Calu3 (cell line): Measurements from ENCODE around the gene SLC9B2. TPM values are rescaled to one million over a fixed set of nuclear protein-coding genes. Genes with fewer than 3 reads are reported as not detected.

Source experiments
- BruUV-seq: library from RNA; stranded (reverse); fragments of 400-500 nt; replicated peaks from 2 replicates; lab custom pipeline; 2021; lab: Mats Ljungman, UMichigan
- CTCF ChIA-PET: fragments of 300-600 bp; sonication (Branson Sonifier 250); formaldehyde crosslinking; loops from one replicate; lab custom pipeline; 2022; ENCODE audit warnings: antibody characterized with exemption; lab: Charles Lee
- DNase-seq: peaks from one replicate; pipeline ENCODE4 v3.0.0; 2022
- H3K27ac Mint-ChIP-seq: one replicate; pipeline ENCODE4 v1.8.0; 2022; ENCODE audit warnings: mixed read lengths; ENCODE audit not compliant: unreplicated experiment
- H3K27me3 Mint-ChIP-seq: one replicate; pipeline ENCODE4 v1.8.0; 2022; ENCODE audit warnings: mixed read lengths; ENCODE audit not compliant: unreplicated experiment
- H3K36me3 Mint-ChIP-seq: one replicate; pipeline ENCODE4 v1.8.0; 2022; ENCODE audit warnings: mild to moderate bottlenecking, moderate library complexity, mixed read lengths; ENCODE audit not compliant: insufficient read depth, unreplicated experiment
- H3K4me1 Mint-ChIP-seq: one replicate; pipeline ENCODE4 v1.8.0; 2022; ENCODE audit warnings: mild to moderate bottlenecking, low read depth, mixed read lengths; ENCODE audit not compliant: unreplicated experiment
- H3K4me3 Mint-ChIP-seq: one replicate; pipeline ENCODE4 v1.8.0; 2022; ENCODE audit warnings: mild to moderate bottlenecking, low read depth, moderate library complexity, mixed read lengths; ENCODE audit not compliant: unreplicated experiment
- H3K9me3 Mint-ChIP-seq: one replicate; pipeline ENCODE4 v1.8.0; 2022; ENCODE audit warnings: low read depth, mixed read lengths; ENCODE audit not compliant: unreplicated experiment
- CTCF ChIP-seq: fragments of 200-600 bp; IDR thresholded peaks from one replicate; pipeline ENCODE4 v1.8.0; 2022; ENCODE audit warnings: antibody characterized with exemption; ENCODE audit not compliant: unreplicated experiment
- intact Hi-C: fragments of 100-400 bp; cut with micrococcal nuclease; formaldehyde crosslinking; loops from one replicate; pipeline ENCODE4 v1.10.0; 2022; ENCODE audit not compliant: unreplicated experiment
- total RNA-seq: library from RNA; stranded (reverse); gene quantifications from 2 replicates; pipeline ENCODE4 v1.2.3, GENCODE V29; 2022

The SLC9B2 gene
- total RNA-seq, 1 experiment from 2014 or later, result 2.7 TPM

GRCh38 chr4:103036169-103036568, 40.4 kb downstream of the SLC9B2 start:
- CTCF ChIA-PET, result no interaction called here
- intact Hi-C loops, result no loop called here

GRCh38 chr4:103032574-103032973, 44.0 kb downstream of the SLC9B2 start:
- no TSS peak for BruUV-seq
- H3K4me3 Mint-ChIP-seq, result no peak overlapping the region
- H3K4me1 Mint-ChIP-seq, result no peaks in the 10 kb centered on the region
- H3K27me3 Mint-ChIP-seq, result no peaks in the 10 kb centered on the region
- peak; percentile 53 for TF ChIP-seq CTCF
- DNase-seq, result peak; percentile 42
- intact Hi-C loops, result no loop called here
- no peak overlapping the region for H3K27ac Mint-ChIP-seq
- CTCF ChIA-PET, result interaction anchor here (0.6 to 1.2 kb wide), 5 partner anchors 23 to 413 kb away, joined by 3 to 6 read pairs (median 3); no protein-coding TSS in a partner anchor
- H3K36me3 Mint-ChIP-seq, result no peaks in the 10 kb centered on the region
- no peaks in the 10 kb centered on the region for H3K9me3 Mint-ChIP-seq

More at GRCh38 chr4:103036169-103036568, 40.4 kb downstream of the SLC9B2 start:
- Mint-ChIP-seq H3K9me3 (no peaks in the 10 kb centered on the region), H3K4me1 (no peaks in the 10 kb centered on the region), H3K27ac (no peak overlapping the region), H3K27me3 (no peaks in the 10 kb centered on the region), H3K4me3 (no peak overlapping the region), H3K36me3 (no peaks in the 10 kb centered on the region)
- DNase-seq, result no peak
- no peak for TF ChIP-seq CTCF
- BruUV-seq, result no TSS peak

GRCh38 chr4:103030791-103031190, 45.8 kb downstream of the SLC9B2 start:
- Mint-ChIP-seq H3K36me3 (no peaks in the 10 kb centered on the region), H3K27me3 (no peaks in the 10 kb centered on the region), H3K4me1 (no peaks in the 10 kb centered on the region), H3K4me3 (no peak overlapping the region), H3K9me3 (no peaks in the 10 kb centered on the region), H3K27ac (no peak overlapping the region)
- DNase-seq, result no peak
- intact Hi-C loops, result no loop called here
- CTCF ChIA-PET, result no interaction called here
- TF ChIP-seq CTCF, result no peak
- no TSS peak for BruUV-seq

GRCh38 chr4:103029300-103029699, 47.3 kb downstream of the SLC9B2 start:
- no peaks in the 10 kb centered on the region for H3K9me3 Mint-ChIP-seq
- BruUV-seq, result no TSS peak
- H3K36me3 Mint-ChIP-seq, result no peaks in the 10 kb centered on the region
- no peak overlapping the region for H3K27ac Mint-ChIP-seq
- CTCF ChIA-PET, result no interaction called here
- intact Hi-C loops, result no loop called here
- DNase-seq, result no peak
- H3K4me1 Mint-ChIP-seq, result no peaks in the 10 kb centered on the region
- H3K4me3 Mint-ChIP-seq, result no peak overlapping the region
- no peak for TF ChIP-seq CTCF
- H3K27me3 Mint-ChIP-seq, result no peaks in the 10 kb centered on the region
